K562 (cell line): ENCODE results near the gene ZFAND3.
"Not testable (repeated sequence)": the region's sequence is repeated elsewhere in the genome, so short reads cannot be mapped to it uniquely, and the experiment has no call there.

ENCODE experiments used
- TF ChIP-seq, protein P1 (sequence below), 2 experiments: IDR thresholded peaks; 2 replicates each; pipeline ENCODE4 v1.6.1; 2011; ENCODE audit warnings: borderline replicate concordance in 1 of 2, control low read depth in 1 of 2, low read depth in 1 of 2, low read length in 1 of 2, mild to moderate bottlenecking in 1 of 2, mixed read lengths in 1 of 2, moderate library complexity in 1 of 2; ENCODE audit not compliant: insufficient read depth in 1 of 2, insufficient read length in 1 of 2, poor library complexity in 1 of 2, severe bottlenecking in 1 of 2; ENCODE audit errors: extremely low read depth in 1 of 2
- TF ChIP-seq, protein P2 (sequence below), 3 experiments: IDR thresholded peaks in 2 of 3; conservative IDR thresholded peaks in 1 of 3; 2 replicates each; pipeline ENCODE4 v1.5.1; 2011 to 2012; ENCODE audit warnings: low read length in 3 of 3, mild to moderate bottlenecking in 3 of 3, control low read depth in 2 of 3, improper control_type of control experiment in 1 of 3, inconsistent platforms in 1 of 3, low read depth in 1 of 3, mixed read lengths in 1 of 3, moderate library complexity in 1 of 3; ENCODE audit not compliant: insufficient read depth in 2 of 3

- TF ChIP-seq, protein P1, sequence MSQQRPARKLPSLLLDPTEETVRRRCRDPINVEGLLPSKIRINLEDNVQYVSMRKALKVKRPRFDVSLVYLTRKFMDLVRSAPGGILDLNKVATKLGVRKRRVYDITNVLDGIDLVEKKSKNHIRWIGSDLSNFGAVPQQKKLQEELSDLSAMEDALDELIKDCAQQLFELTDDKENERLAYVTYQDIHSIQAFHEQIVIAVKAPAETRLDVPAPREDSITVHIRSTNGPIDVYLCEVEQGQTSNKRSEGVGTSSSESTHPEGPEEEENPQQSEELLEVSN (IDR thresholded peaks at IDR 0.05; ENCODE audit: borderline replicate concordance in 1 of 2, extremely low read depth in 1 of 2, insufficient read depth in 1 of 2, insufficient read length in 1 of 2, low read depth in 1 of 2, low read length in 1 of 2, poor library complexity in 1 of 2, severe bottlenecking in 1 of 2): not testable (repeated sequence)
- TF ChIP-seq, protein P2, sequence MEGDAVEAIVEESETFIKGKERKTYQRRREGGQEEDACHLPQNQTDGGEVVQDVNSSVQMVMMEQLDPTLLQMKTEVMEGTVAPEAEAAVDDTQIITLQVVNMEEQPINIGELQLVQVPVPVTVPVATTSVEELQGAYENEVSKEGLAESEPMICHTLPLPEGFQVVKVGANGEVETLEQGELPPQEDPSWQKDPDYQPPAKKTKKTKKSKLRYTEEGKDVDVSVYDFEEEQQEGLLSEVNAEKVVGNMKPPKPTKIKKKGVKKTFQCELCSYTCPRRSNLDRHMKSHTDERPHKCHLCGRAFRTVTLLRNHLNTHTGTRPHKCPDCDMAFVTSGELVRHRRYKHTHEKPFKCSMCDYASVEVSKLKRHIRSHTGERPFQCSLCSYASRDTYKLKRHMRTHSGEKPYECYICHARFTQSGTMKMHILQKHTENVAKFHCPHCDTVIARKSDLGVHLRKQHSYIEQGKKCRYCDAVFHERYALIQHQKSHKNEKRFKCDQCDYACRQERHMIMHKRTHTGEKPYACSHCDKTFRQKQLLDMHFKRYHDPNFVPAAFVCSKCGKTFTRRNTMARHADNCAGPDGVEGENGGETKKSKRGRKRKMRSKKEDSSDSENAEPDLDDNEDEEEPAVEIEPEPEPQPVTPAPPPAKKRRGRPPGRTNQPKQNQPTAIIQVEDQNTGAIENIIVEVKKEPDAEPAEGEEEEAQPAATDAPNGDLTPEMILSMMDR (IDR thresholded peaks at IDR 0.05 in 2 of 3, conservative IDR thresholded peaks at IDR 0.05 in 1 of 3; ENCODE audit: insufficient read depth in 2 of 3, low read depth in 1 of 3, low read length in 3 of 3): not testable (repeated sequence)
These were observed 129.1 kb downstream of the ZFAND3 start for GRCh38 chr6:37948584-37948983.
